HG03064 (cell line): ENCODE measurements around the gene C16orf87.
A peak's percentile ranks its signal among the peaks of the same experiment; 100 is the strongest.

Source experiments
- ATAC-seq: cut with Tn5 transposase; IDR thresholded peaks from one replicate; pipeline ENCODE4 v1.9.1; 2021; ENCODE audit warnings: low read depth; ENCODE audit not compliant: unreplicated experiment

The C16orf87 gene

DNA sequence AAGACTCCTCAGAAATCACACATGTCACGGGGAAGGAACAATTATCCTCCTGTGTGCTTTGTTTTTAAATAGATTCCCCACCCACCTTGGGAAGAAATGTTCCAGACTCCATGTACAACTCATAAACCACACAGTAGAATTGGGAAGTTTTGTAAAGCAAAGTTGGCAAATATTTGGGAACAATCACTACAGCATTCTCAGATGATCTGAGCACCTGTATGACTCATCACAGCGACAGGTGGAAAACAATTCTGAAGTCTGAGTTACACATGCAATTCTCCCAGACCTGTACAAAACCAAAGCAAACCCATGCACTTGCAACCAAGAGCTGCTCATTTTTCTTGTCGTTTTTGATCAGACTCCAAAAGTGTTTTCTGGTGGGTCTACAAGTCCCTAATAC lies 68.4 kb downstream of the C16orf87 start:
- no peak for ATAC-seq

DNA sequence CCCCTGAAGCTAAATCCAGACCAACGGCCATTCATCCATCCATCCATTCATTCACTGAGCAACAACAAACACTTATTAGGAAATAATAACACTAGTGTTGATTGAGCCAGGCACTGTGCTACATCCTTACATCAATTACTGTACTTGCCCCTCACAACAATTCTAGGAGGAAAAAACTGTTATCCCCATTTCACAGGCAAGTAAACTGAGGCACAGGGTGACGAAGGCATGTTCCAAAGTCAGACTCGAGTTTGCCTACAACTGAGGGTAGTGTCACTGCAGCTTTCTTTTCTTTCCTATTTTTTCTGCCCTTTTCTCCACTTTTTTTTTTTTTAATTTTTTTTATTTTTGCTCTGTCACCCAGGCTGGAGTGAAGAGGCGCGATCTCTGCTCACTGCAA lies 71.7 kb downstream of the C16orf87 start:
- ATAC-seq, result no peak

DNA sequence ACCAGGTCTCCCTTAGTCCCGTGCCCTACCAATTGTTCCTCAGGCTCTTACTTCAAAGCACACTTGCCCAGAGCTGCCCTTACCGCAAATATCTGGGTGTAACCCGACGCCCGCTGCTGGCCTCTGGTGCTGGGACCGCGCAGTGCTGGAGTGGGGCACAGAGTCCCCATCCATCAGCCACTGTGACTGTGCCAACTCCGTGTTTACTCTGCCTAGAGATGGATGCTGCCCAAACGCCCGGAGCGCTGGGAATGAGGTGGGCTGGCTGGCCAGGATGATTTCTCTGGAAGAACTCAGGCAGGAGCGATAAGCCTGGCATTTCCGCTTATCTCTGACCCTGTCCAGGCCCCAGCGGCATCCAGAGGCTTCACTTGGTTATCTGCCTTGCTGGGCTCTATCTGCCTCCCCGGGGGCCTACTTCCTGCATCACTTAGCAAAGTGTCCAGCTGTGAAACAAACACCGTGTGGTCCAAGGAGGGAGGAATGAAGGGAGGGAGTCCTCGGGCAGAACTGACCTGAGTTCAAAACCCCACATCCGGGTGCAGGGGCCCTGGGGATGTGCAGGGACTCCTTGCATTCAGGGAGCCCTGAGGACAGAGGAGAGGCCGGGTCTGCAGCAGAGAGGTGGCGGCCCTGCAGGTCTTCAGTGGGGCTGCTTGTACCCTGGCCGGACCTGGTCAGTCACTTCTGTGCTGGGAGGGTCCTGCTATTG lies 73.5 kb downstream of the C16orf87 start:
- no peak for ATAC-seq

DNA sequence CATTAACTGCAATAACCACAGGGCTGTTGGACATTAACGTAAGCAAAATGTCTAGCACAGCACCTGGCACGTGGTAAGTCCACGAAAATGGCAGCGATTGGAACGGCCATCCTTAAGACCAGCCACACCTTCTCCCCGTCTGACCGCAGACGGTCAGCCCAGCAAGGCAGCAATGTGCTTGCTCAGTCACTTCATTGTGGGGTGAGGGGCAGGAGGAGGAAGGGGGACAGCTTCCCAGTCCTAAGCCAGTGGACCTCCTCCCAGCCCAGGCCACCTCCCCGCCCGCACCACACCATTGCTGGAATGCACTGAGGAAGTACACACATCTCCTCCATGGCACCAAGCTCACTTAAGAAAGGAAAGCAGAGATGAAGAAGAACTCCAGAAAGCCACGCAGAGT lies 74.2 kb downstream of the C16orf87 start:
- no peak for ATAC-seq

DNA sequence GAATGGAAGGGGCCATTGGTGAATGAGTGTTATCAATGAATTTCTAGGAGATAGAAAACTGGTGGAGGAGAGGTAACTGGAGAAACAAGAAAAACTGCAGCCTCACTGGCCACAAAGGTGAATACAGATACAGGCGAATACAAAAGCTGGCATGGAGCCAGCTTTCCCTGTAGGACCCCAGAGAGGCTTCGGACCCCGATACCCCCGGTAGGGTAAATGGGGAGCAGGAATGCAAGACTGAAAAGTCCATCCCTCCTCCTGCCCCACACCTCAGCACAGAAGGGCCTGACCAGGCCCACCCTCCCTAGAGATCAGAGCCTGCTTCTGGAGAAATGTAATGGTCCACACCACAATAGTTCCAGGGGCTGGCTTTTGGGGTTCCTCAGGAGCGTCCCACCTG lies 78.0 kb downstream of the C16orf87 start:
- ATAC-seq, result no peak

DNA sequence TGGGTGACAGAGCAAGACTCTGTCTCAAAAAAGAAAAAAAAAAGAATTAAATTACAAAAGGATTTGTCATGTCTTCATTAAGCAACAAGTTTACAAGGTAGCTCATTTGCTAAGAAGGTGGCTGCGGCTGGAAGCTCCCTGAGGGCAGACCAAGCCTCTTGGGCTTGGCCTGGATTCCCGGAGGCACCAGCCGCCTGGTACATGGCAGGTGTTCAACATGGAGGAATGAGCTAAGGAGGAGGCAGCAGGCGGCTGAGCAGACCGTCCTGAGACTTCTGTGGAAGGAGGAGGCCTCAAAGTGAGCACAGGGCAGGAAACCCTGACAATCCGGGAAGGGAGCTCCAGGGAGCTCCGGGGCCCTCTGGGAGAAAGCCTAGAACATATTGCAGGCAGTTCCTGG lies 79.6 kb downstream of the C16orf87 start:
- no peak for ATAC-seq

DNA sequence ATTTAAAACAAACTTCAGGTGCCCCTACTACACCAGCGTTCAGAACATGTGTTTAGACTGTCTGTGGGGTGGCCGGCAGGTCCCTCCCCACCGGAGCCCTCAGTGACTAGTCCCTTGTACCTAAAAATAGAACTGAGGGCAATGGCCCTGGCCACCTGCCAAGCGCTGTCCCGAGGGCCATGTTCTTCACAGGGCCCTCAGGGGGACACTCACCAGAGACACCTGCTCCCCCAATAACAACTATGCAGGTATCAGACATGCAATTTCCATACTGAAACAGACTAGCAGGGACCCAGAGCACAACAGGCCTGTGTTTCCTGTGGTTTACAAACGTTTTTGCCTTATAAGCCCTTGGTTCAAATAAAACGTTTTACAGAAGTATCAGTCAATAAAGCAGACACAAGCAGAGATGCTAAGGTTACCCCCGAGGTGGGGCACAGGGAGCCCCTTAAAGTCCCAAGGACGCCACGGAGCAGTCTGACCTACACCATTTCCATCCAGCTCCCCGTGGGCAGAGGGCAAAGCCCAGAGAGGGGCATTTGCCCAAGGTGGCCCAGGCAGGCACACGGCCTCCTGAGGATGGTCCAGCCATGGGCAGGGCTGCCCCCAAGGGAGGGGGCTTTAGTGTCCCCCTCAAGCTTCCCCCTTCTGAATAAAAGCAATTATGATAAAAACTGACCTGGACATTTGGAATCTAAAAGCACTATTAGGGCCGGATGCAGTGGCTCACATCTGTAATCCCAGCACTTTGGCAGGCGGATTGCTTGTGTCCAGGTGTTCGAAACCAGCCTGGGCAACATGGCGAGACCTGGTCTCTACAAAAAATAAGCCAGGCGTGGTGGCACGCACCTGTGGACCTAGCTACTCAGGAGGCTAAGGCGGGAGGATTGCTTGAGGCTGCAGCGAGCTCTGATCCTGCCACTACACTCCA lies 81.9 kb downstream of the C16orf87 start:
- peak; percentile 72 for ATAC-seq

DNA sequence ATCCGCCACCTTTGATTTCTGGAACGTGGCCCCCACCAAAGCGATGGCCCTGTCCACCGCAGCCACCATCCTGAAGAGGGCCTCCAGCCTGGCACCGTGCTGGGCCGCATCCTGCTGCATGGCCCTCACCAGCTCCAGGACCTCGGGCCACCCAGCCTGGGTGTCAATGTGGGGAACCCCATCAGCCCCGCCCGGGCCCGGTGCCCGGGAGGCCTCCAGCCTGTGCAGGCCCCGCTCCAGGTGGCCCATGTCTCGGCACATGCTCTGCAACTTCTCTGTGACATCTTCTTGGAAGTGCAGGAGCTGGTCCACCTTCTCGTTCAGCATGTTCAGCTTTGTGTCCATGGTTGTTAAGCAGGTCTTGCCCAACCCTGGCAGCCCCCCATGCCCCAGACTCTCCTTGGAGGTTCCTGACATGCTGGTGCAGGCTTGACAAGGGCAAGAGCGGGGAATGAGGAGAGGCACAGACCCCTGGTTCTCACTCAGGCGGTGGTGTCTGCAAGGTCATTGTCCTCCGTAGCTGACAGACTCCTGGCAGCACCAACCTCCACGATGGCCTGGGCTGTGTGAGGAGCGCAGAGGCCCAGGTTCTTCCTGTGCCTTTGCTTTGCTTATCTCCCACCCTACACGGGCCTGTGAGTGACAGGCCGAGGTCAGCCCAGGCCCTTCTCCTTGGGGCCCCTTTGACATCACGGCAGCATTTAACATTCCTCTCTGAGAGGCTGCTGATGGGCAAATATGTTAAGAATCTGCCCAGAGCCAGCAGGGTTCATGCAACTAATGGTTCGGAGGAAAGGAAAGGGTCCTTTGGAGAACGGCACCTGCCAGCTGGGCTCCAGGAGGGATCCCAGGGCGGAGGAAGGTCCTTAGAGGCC lies 83.0 kb downstream of the C16orf87 start, which contains the start of gene MYLK3:
MYLK3 (minus strand) TSS at position 568 of the 875 bp plus-strand sequence; CDS start at position 417, 151 bp downstream.
- no peak for ATAC-seq

DNA sequence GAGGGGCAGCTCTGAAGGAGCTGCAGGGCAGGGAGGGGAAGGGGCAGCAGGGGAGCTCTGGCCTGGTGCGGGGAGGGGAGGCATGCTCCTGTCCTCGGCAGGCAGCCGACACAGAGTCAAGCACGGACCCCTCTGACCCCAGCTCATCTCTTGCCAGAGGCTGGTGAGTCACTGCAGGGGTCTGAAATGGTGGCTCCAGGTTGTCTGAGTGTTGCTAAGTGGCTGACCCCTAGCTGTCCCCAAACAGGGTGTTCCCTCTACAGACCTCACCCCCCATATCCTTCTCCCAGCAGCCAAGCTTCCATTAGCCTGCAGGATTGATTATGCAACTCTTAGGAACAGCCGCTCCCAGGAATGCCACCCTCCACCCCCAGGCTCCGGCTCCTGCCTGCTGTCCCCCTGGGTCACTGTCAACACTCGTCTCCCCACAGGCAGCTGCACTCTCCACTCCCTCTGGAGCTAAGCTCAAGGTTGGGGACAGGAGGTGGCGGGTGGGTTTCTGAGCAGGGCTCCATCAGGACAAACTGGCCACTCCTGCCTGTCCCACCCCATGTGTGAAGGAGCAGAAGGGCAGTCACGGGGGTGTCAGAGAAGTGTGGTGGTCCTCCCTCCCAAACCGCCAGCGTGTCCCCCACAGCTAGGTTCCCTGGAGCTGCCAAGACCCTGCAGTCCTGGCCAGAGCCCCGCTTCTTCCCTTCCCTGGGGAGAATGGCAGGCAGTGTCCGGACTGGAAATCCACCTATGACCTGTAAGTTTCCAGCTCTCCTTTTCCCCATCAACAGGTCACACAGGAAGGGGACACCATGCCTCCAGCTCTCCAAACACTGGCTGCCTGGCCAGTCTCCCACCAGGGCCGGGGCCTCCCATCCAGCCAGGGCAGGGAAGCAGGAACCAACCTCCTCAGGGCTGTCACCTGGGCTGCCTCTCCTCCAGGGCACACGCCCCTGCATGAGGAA lies 83.9 kb downstream of the C16orf87 start:
- ATAC-seq, result no peak
